ENCODE results near the gene WNK4. TPM values are rescaled to one million over a fixed set of nuclear protein-coding genes. Genes with fewer than 3 reads are reported as not detected.

WNK4 gene
- total RNA-seq, 1 experiment from 2014 or later: 1.5 TPM

- Mint-ChIP-seq H3K27ac (no peak overlapping the region), H3K4me3 (no peak overlapping the region), H3K36me3 (no peaks in the 10 kb centered on the region), H3K27me3 (ENCODE audit: low read depth) (peaks cover 29% of the 10 kb centered on the region), H3K4me1 (peaks cover 18% of the 10 kb centered on the region), H3K9me3 (no peaks in the 10 kb centered on the region)
- TF ChIP-seq EMX1 (CRISPR knock-in tag; IDR thresholded peaks at IDR 0.05) (no peak), SMAD3 (CRISPR knock-in tag; IDR thresholded peaks at IDR 0.05; ENCODE audit: borderline replicate concordance) (no peak), ESRRA (CRISPR knock-in tag; IDR thresholded peaks at IDR 0.05; ENCODE audit: borderline replicate concordance) (no peak), CREB1 (CRISPR knock-in tag; IDR thresholded peaks at IDR 0.05) (no peak), AR (CRISPR knock-in tag; IDR thresholded peaks at IDR 0.05) (no peak), PREB (CRISPR knock-in tag; IDR thresholded peaks at IDR 0.05; ENCODE audit: borderline replicate concordance) (no peak), MYBL2 (CRISPR knock-in tag; IDR thresholded peaks at IDR 0.05) (no peak), OVOL2 (CRISPR knock-in tag; IDR thresholded peaks at IDR 0.05; ENCODE audit: borderline replicate concordance) (no peak), ZBTB21 (CRISPR knock-in tag; IDR thresholded peaks at IDR 0.05; ENCODE audit: borderline replicate concordance) (no peak), ELF4 (CRISPR knock-in tag; IDR thresholded peaks at IDR 0.05; ENCODE audit: low read depth) (no peak), ZNF512 (CRISPR knock-in tag; IDR thresholded peaks at IDR 0.05; ENCODE audit: borderline replicate concordance) (no peak), TP53 (CRISPR knock-in tag; IDR thresholded peaks at IDR 0.05) (no peak), NFE2L1 (CRISPR knock-in tag; IDR thresholded peaks at IDR 0.05) (no peak), AFF4 (CRISPR knock-in tag; IDR thresholded peaks at IDR 0.05; ENCODE audit: borderline replicate concordance) (no peak), SP1 (CRISPR knock-in tag; conservative IDR thresholded peaks at IDR 0.05) (no peak)
- ATAC-seq: no peak
- POLR2A ChIA-PET: interaction anchor here (0.7 kb wide), 1 partner anchor 51 kb away, joined by 4 read pairs; no protein-coding TSS in a partner anchor
- no peak for DNase-seq (ENCODE audit: low spot score)
- CTCF ChIA-PET: interaction anchor here (0.5 to 8.0 kb wide), 5 partner anchors 11 to 455 kb away, joined by 3 to 117 read pairs (median 3); partner anchors contain the start of genes BECN1 and RAMP2
Observed at GRCh38 chr17:42750739-42751344, 29.6 kb upstream of the WNK4 start.

- Mint-ChIP-seq H3K36me3 (no peaks in the 10 kb centered on the region), H3K4me1 (peaks cover 18% of the 10 kb centered on the region), H3K27me3 (ENCODE audit: low read depth) (peaks cover 22% of the 10 kb centered on the region), H3K9me3 (no peaks in the 10 kb centered on the region), H3K4me3 (no peak overlapping the region), H3K27ac (no peak overlapping the region)
- ChIA-PET CTCF (interaction anchor here (8.0 kb wide), 1 partner anchor 10 kb away, joined by 117 read pairs; the partner anchor contains the start of gene RAMP2), POLR2A (no interaction called here)
- ATAC-seq (no peak), DNase-seq (ENCODE audit: low spot score) (no peak)
- no peak for TF ChIP-seq CREM (CRISPR knock-in tag; IDR thresholded peaks at IDR 0.05)
- no peak for TF ChIP-seq ZNF281 (CRISPR knock-in tag; IDR thresholded peaks at IDR 0.05)
- TF ChIP-seq ZNF317 (CRISPR knock-in tag; IDR thresholded peaks at IDR 0.05; ENCODE audit: borderline replicate concordance, low read depth): no peak
- no peak for TF ChIP-seq RORB (CRISPR knock-in tag; IDR thresholded peaks at IDR 0.05)
- no peak for TF ChIP-seq E2F1 (CRISPR knock-in tag; IDR thresholded peaks at IDR 0.05)
- TF ChIP-seq ZNF671 (CRISPR knock-in tag; IDR thresholded peaks at IDR 0.05): no peak
Observed at GRCh38 chr17:42751628-42752027, 28.8 kb upstream of the WNK4 start.
